ENCODE results near the gene RFX1. TPM values are rescaled to one million over a fixed set of nuclear protein-coding genes. Genes with fewer than 3 reads are reported as not detected.

RFX1 gene
- total RNA-seq, 8 experiments from 2014 or later, result 1.9 to 21.2 (median 8.7) TPM

- WGBS, 10 experiments, result 75 to 90% (median 81%) methylated on average over 2 to 11 of the region's 17 CpGs; no CpG with 5 or more reads in 6 of the 10 experiments
- H3K4me1 ChIP-seq (replicated peaks in 1 of 2), result peaks cover 8 to 12% of the 10 kb centered on the region in 2 donors
- no peak for ATAC-seq (replicated peaks in 6 of 8)
- in situ Hi-C loops (cut with MboI; ENCODE audit: low pct_unique_long_range_greater_than_20kb in 2 of 9, low sequenced_read_pairs in 9 of 9, unreplicated experiment in 9 of 9), result no loop called here
- no peak overlapping the region for H3K27ac ChIP-seq
- H3K4me3 ChIP-seq, result no peak overlapping the region
Measured at GRCh38 chr19:13987101-13987890, 18.8 kb downstream of the RFX1 start.

GRCh38 chr19:13986348-13986904 is 19.7 kb downstream of the RFX1 start:
- 0 to 60% (median 18%) methylated on average over 2 to 4 of the region's 19 CpGs; no CpG with 5 or more reads in 7 of the 10 experiments for WGBS, 10 experiments
- peaks cover 8 to 12% of the 10 kb centered on the region in 2 donors for H3K4me1 ChIP-seq (replicated peaks in 1 of 2)
- peak in 7 of 8 experiments; percentile 73 to 94 (median 85) for ATAC-seq (replicated peaks in 6 of 8)
- H3K4me3 ChIP-seq, result no peak overlapping the region
- H3K27ac ChIP-seq, result peak overlapping the region in 1 of 2 donors; percentile 61
- in situ Hi-C loops (cut with MboI; ENCODE audit: low pct_unique_long_range_greater_than_20kb in 2 of 9, low sequenced_read_pairs in 9 of 9, unreplicated experiment in 9 of 9), result no loop called here

GRCh38 chr19:13985771-13986347 is 20.3 kb downstream of the RFX1 start:
- ATAC-seq (replicated peaks in 6 of 8), result peak in 5 of 8 experiments; percentile 7 to 45 (median 25)
- H3K27ac ChIP-seq, result peak overlapping the region in 1 of 2 donors; percentile 49
- 0 to 100% (median 63%) methylated on average over 1 to 4 of the region's 10 CpGs; no CpG with 5 or more reads in 5 of the 10 experiments for WGBS, 10 experiments

GRCh38 chr19:13984875-13985741 is 21.0 kb downstream of the RFX1 start:
- WGBS, 10 experiments, result 92 to 100% (median 97%) methylated on average over 2 to 19 of the region's 25 CpGs; no CpG with 5 or more reads in 4 of the 10 experiments
- Histone ChIP-seq H3K4me1 (replicated peaks in 1 of 2) (peaks cover 8 to 12% of the 10 kb centered on the region in 2 donors), H3K27ac (no peak overlapping the region), H3K4me3 (no peak overlapping the region)
- in situ Hi-C loops (cut with MboI; ENCODE audit: low pct_unique_long_range_greater_than_20kb in 2 of 9, low sequenced_read_pairs in 9 of 9, unreplicated experiment in 9 of 9), result no loop called here
- no peak for ATAC-seq (replicated peaks in 6 of 8)

More at GRCh38 chr19:13985771-13986347, 20.3 kb downstream of the RFX1 start:
- Histone ChIP-seq H3K4me3 (no peak overlapping the region), H3K4me1 (replicated peaks in 1 of 2) (peaks cover 8 to 12% of the 10 kb centered on the region in 2 donors)
- in situ Hi-C loops (cut with MboI; ENCODE audit: low pct_unique_long_range_greater_than_20kb in 2 of 9, low sequenced_read_pairs in 9 of 9, unreplicated experiment in 9 of 9), result no loop called here

DNA sequence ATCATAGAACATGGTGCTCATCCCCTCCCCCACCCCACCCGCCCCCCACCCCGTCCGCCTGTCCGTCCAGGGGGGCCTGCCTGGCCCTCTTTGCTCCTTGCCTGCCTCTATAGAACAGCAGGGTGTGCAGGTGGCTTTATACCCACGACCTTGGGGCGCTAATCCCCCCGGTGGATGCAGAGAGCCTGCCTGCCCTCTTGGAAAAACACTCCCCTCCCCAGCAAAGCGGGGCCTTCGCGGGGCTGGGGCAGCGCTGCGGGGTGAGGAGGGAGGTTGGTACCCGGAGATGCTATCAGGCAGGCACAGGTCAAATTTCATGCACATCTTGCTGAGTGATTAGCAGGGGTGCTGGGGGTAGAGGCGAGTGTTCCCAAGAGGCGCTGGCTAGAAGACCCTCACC is 21.9 kb downstream of the RFX1 start:
- in situ Hi-C loops (cut with MboI; ENCODE audit: low pct_unique_long_range_greater_than_20kb in 2 of 9, low sequenced_read_pairs in 9 of 9, unreplicated experiment in 9 of 9), result no loop called here
- ATAC-seq (replicated peaks in 6 of 8), result no peak
- 70% methylated on average over 2 of the region's 15 CpGs; no CpG with 5 or more reads in 9 of the 10 experiments for WGBS, 10 experiments

GRCh38 chr19:13983213-13983889 is 22.8 kb downstream of the RFX1 start:
- peaks cover 18 to 23% of the 10 kb centered on the region in 2 donors for H3K4me1 ChIP-seq (replicated peaks in 1 of 2)
- H3K27ac ChIP-seq, result no peak overlapping the region
- WGBS, 10 experiments, result 80% methylated on average over 1 of the region's 21 CpGs; no CpG with 5 or more reads in 9 of the 10 experiments
- in situ Hi-C loops (cut with MboI; ENCODE audit: low pct_unique_long_range_greater_than_20kb in 2 of 9, low sequenced_read_pairs in 9 of 9, unreplicated experiment in 9 of 9), result no loop called here
- ATAC-seq (replicated peaks in 6 of 8), result no peak
- no peak overlapping the region for H3K4me3 ChIP-seq

More for the DNA sequence above, 21.9 kb downstream of the RFX1 start:
- Histone ChIP-seq H3K27ac (no peak overlapping the region), H3K4me3 (no peak overlapping the region), H3K4me1 (replicated peaks in 1 of 2) (peaks cover 12 to 19% of the 10 kb centered on the region in 2 donors)

GRCh38 chr19:13982773-13983172 is 23.3 kb downstream of the RFX1 start:
- no peak for ATAC-seq (replicated peaks in 6 of 8)
- Histone ChIP-seq H3K27ac (no peak overlapping the region), H3K4me1 (replicated peaks in 1 of 2) (peaks cover 18 to 23% of the 10 kb centered on the region in 2 donors), H3K4me3 (no peak overlapping the region)
- in situ Hi-C loops (cut with MboI; ENCODE audit: low pct_unique_long_range_greater_than_20kb in 2 of 9, low sequenced_read_pairs in 9 of 9, unreplicated experiment in 9 of 9), result no loop called here
- 100% methylated on average over 1 to 5 of the region's 9 CpGs; no CpG with 5 or more reads in 3 of the 10 experiments for WGBS, 10 experiments

DNA sequence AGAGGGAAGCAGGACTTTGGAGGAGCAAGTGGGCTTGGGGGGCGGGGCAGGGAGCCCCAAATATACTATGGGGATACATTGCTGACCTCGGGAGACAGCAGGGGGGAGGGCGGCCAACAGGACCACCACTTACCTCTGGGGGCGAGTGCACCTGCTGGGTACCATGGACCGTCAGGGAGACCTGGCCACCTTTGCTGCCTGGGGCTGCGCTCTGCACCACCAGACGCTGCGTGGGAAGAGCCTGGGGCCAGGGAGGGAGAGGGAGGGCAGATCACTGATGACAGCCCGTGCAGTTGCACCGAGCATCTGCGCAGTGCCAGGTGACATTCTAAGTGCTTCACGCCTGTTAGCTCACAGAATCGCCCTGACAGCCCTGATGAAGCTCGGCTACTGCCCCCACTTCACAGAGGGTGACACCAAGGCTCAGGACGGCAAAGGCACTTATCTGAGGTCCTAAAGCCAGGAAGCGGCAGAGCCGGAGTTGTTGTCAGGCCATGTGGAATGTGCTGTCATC is 24.1 kb downstream of the RFX1 start:
- ATAC-seq (replicated peaks in 6 of 8), result no peak
- in situ Hi-C loops (cut with MboI; ENCODE audit: low pct_unique_long_range_greater_than_20kb in 2 of 9, low sequenced_read_pairs in 9 of 9, unreplicated experiment in 9 of 9), result no loop called here

DNA sequence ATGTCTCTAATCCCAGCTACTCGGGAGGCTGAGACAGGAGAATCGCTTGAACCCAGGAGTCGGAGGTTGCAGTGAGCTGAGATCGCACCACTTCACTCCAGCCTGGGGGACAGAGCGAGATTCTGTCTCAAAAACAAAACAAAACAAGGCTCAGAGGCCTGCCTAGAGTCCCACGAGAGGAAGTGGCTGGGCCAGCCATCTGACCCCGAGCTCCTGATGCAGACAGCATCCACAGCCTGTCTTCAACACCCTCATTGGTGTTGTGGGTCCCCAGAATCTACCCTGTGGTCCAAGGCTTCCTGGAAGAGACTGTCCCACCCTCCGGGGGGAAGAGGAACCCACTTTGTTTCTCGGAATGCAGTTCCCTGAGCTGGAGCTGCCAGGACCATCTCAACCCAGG is 24.7 kb downstream of the RFX1 start:
- 65 to 100% (median 83%) methylated on average over 1 to 6 of the region's 9 CpGs; no CpG with 5 or more reads in 4 of the 10 experiments for WGBS, 10 experiments
- Histone ChIP-seq H3K27ac (no peak overlapping the region), H3K4me3 (no peak overlapping the region), H3K4me1 (replicated peaks in 1 of 2) (peaks cover 14 to 16% of the 10 kb centered on the region in 2 donors)
- in situ Hi-C loops (cut with MboI; ENCODE audit: low pct_unique_long_range_greater_than_20kb in 2 of 9, low sequenced_read_pairs in 9 of 9, unreplicated experiment in 9 of 9), result no loop called here
- no peak for ATAC-seq (replicated peaks in 6 of 8)

More for the DNA sequence above, 24.1 kb downstream of the RFX1 start:
- WGBS, 10 experiments, result 80 to 100% (median 92%) methylated on average over 1 to 5 of the region's 17 CpGs; no CpG with 5 or more reads in 5 of the 10 experiments
- H3K4me3 ChIP-seq, result no peak overlapping the region
- peaks cover 18 to 22% of the 10 kb centered on the region in 2 donors for H3K4me1 ChIP-seq (replicated peaks in 1 of 2)
- H3K27ac ChIP-seq, result no peak overlapping the region

DNA sequence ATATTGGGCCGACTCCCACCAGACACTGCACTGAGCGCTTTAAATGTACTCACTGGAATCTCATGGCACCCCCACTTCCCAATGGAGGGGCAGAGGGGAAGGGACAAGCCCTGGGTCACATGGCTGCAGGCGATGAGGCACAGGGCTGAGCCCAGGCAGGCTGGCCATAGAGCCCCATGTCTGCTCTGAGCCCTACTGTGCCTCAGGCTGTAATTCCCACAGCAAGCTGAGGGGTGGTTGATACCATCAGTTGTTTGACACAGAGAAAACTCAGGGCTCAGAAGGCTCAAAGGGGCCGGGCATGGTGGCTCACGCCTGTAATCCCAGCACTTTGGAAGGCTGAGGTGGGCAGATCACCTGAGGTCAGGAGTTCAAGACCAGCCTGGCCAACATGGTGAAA is 25.1 kb downstream of the RFX1 start:
- no peak overlapping the region for H3K27ac ChIP-seq
- 100% methylated on average over 1 to 3 of the region's 5 CpGs; no CpG with 5 or more reads in 7 of the 10 experiments for WGBS, 10 experiments
- in situ Hi-C loops (cut with MboI; ENCODE audit: low pct_unique_long_range_greater_than_20kb in 2 of 9, low sequenced_read_pairs in 9 of 9, unreplicated experiment in 9 of 9), result no loop called here
- no peak for ATAC-seq (replicated peaks in 6 of 8)
- H3K4me3 ChIP-seq, result no peak overlapping the region
- H3K4me1 ChIP-seq (replicated peaks in 1 of 2), result peaks cover 10 to 12% of the 10 kb centered on the region in 2 donors

DNA sequence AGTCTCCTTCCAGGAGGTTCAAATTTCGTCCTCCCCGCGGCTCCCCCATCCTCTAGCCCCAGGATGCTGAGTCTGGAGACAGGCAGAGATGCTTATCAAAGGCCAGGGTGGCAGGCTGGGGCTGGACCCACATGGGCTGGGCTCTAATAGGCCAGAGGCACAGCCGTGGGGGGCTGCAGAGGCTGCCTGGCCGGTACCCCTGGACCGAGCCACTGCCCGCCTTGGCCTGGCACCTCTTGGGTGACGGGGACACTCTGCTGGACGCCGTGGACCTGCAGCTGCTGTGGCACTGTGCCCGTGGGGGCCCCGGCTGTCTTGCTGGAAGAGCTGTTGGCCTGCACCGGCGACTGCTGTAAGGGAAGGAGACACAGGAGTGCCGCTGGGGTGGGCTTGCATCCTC is 25.8 kb downstream of the RFX1 start:
- in situ Hi-C loops (cut with MboI; ENCODE audit: low pct_unique_long_range_greater_than_20kb in 2 of 9, low sequenced_read_pairs in 9 of 9, unreplicated experiment in 9 of 9), result no loop called here
- 80 to 100% (median 87%) methylated on average over 2 to 6 of the region's 15 CpGs; no CpG with 5 or more reads in 6 of the 10 experiments for WGBS, 10 experiments

DNA sequence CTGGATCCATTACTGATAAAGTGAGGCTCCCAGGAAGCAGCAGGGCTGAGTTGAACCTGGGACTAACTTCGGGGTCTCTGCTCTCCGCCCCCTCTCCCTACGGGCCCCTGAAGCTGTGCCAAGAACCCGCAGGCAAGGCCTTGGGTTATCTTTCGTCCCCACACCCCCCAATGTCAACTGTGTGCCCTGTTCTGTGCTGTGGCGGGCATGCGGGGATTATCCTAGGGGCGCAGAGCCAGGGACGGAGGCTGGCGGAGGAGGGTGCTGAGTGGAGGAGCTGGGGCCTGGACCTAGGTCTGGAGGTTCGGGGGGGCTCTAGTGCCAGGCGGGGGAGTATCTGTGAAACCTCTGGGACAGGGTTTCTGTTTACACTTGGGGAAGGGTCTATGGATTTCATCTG is 26.4 kb downstream of the RFX1 start:
- H3K4me1 ChIP-seq (replicated peaks in 1 of 2), result peaks cover 10% of the 10 kb centered on the region in 2 donors
- no peak overlapping the region for H3K4me3 ChIP-seq
- no peak overlapping the region for H3K27ac ChIP-seq
- in situ Hi-C loops (cut with MboI; ENCODE audit: low pct_unique_long_range_greater_than_20kb in 2 of 9, low sequenced_read_pairs in 9 of 9, unreplicated experiment in 9 of 9), result no loop called here
- 0 to 100% (median 63%) methylated on average over 1 to 3 of the region's 12 CpGs; no CpG with 5 or more reads in 6 of the 10 experiments for WGBS, 10 experiments
- no peak for ATAC-seq (replicated peaks in 6 of 8)

More for the DNA sequence above, 25.8 kb downstream of the RFX1 start:
- no peak overlapping the region for H3K27ac ChIP-seq
- no peak overlapping the region for H3K4me3 ChIP-seq
- peaks cover 10% of the 10 kb centered on the region in 2 donors for H3K4me1 ChIP-seq (replicated peaks in 1 of 2)
- no peak for ATAC-seq (replicated peaks in 6 of 8)
